IPS DF 4.7 (cell line): ENCODE results near the gene C1orf159.

ENCODE experiments used
- DNase-seq: peaks from one replicate; pipeline ENCODE4 v3.0.0-alpha.2; 2013; ENCODE audit warnings: low spot score; ENCODE audit errors: extremely low read depth

C1orf159 gene

DNA sequence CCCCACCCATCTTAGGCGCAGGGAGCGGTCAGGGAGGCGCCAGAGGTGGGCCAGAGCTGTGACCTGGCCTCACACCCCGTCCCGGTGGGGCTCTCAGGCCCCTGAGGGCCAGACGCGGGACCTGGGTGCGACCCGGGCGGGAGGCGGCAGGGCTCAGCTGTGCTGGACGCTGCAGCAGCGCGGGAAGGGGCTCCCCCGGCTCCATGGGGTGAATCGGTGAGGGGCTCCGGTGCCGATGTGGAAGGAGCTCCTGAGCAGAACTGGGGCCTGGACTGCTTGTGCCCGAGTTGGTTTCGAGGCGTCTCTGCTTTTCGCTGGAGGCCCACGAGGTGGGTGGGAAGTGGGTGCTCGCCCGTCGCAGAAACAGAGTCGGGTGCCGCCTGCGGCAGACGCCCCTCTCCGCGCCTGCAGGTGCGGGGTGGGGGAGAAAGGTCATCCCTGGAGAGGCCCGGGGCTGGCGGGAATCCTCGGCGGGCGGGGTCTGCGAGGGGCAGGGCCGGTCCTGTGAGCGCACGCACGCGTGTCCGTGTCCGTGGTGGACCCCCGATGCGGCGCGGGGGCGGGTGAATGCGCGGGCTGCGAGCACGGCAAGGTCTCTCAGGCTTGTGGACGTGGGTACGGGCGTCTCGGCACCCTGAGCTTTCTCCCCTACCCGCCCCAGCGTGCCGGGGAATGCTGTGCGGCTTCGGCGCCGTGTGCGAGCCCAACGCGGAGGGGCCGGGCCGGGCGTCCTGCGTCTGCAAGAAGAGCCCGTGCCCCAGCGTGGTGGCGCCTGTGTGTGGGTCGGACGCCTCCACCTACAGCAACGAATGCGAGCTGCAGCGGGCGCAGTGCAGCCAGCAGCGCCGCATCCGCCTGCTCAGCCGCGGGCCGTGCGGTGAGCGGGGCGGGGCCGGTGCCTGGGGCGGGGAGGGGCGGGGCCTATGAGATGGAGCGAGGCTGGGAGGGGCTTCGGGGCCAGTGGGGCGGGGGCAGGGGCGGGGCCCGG, 75.6 kb downstream of the C1orf159 start:
- no peak for DNase-seq

- DNase-seq = no peak
These were observed 76.6 kb downstream of the C1orf159 start for GRCh38 chr1:1039145-1039910.

GRCh38 chr1:1038694-1039093, 77.2 kb downstream of the C1orf159 start:
- DNase-seq = no peak

- no peak for DNase-seq
These were observed 78.2 kb downstream of the C1orf159 start for GRCh38 chr1:1037366-1038327.

DNA sequence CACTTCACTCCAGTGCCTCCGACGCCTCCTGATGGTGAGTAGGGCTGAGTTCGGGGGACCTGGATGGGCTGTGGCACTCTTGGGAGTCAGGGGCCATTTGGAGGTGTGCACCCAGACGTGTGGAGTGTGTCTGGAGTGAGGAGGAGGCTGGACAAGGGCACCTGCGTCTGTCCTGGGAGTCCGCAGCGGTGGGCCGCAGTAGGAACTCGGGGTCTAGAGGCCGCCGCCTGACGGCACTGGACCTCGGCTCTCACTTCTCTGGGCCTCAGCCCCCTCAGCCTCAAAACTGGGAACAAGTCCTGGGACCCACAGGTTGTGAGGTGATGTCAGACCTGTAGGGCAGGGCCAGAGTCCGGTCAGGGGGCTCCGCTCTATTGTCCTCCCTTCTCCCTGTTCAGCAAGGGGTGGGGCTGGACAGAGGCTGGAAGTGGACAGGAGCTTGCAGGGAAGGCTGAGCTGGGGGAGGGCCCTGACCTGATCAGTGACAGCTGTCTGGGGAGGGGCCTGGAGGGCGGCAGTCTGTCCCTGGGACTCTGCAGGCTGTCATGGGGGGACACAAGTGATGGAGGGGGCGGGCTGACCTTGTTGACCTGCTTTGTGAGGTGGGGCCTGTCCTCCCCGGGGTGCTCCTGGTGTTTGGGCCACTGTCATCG, 80.5 kb downstream of the C1orf159 start:
- no peak for DNase-seq

DNA sequence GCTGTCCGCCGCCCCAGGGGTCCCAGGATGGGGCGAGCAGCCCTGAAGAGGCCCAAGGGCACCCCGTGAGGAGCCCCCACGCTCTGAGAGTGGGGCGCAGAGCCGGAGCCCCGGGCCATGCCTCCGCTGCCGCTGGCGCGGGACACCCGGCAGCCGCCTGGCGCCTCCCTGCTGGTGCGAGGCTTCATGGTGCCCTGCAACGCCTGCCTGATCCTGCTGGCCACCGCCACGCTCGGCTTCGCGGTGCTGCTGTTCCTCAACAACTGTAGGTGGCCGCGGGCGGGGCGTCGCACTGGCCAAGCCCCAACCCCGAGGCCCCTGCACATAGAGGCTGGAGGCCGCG, 81.5 kb downstream of the C1orf159 start:
- DNase-seq = no peak

GRCh38 chr1:1033731-1034438, 82.0 kb downstream of the C1orf159 start:
- DNase-seq = no peak

GRCh38 chr1:1033009-1033587, 82.8 kb downstream of the C1orf159 start:
- DNase-seq = no peak

GRCh38 chr1:1032424-1032823, 83.5 kb downstream of the C1orf159 start:
- no peak for DNase-seq
